Thoracic aorta (tissue), 2 donors: Measurements from ENCODE around the gene RCOR1. TPM values are rescaled to one million over a fixed set of nuclear protein-coding genes. Genes with fewer than 3 reads are reported as not detected.
"Not testable (repeated sequence)": the region's sequence is repeated elsewhere in the genome, so short reads cannot be mapped to it uniquely, and the experiment has no call there.

ENCODE experiments used
- ATAC-seq: fragments of 150-250 bp; one replicate; pipeline ENCODE4 v1.8.0; 2017; ENCODE audit warnings: low read depth; ENCODE audit not compliant: insufficient number of reproducible peaks, low FRiP score
- DNase-seq: peaks from one replicate; pipeline ENCODE4 v3.0.0-alpha.2; 2020; ENCODE audit warnings: low spot score
- H3K27ac ChIP-seq, 2 donors: fragments of 200-600 bp; sonication (generic); 1 replicate in 1 of 2; 2 replicates in 1 of 2; pipeline ENCODE4 v1.5.1; 2016; ENCODE audit warnings: mild to moderate bottlenecking in 2 of 2, moderate library complexity in 2 of 2
- H3K27me3 ChIP-seq: fragments of 200-600 bp; sonication (generic); replicated peaks from 2 replicates; pipeline ENCODE4 v1.6.0; 2016; ENCODE audit warnings: mild to moderate bottlenecking; ENCODE audit not compliant: insufficient read depth
- H3K36me3 ChIP-seq: fragments of 200-600 bp; sonication (generic); one replicate; pipeline ENCODE4 v1.5.1; 2016
- H3K4me1 ChIP-seq, 2 donors: fragments of 200-600 bp; sonication (generic); 1 replicate in 1 of 2; 2 replicates in 1 of 2; pipeline versions ENCODE4 v1.5.1 to v1.6.0; 2016; ENCODE audit warnings: low read depth in 2 of 2, mild to moderate bottlenecking in 1 of 2; ENCODE audit not compliant: control insufficient read depth in 1 of 2
- H3K4me3 ChIP-seq: fragments of 200-600 bp; sonication (generic); 2 replicates; pipeline ENCODE4 v1.5.1; 2016; ENCODE audit warnings: mild to moderate bottlenecking
- H3K9me3 ChIP-seq: fragments of 200-600 bp; sonication (generic); 2 replicates; pipeline ENCODE4 v1.5.1; 2016
- CTCF ChIP-seq: fragments of 200-600 bp; sonication (generic); IDR thresholded peaks from one replicate; pipeline ENCODE4 v1.5.1; 2019; ENCODE audit warnings: antibody characterized with exemption
- total RNA-seq, 2 donors: library from RNA; depleted of rRNA; stranded (reverse); fragments of >200 nt; gene quantifications; one replicate each; pipeline versions ENCODE4 v1.1.0 to v1.2.3, GENCODE V29; 2016

RCOR1 gene
- total RNA-seq, 2 donors from 2014 or later: 6.5 to 17.1 TPM

GRCh38 chr14:102606296-102606695 is 13.8 kb downstream of the RCOR1 start:
- no peak overlapping the region for H3K27ac ChIP-seq
- DNase-seq (no peak), ATAC-seq (no peak)
- no peaks in the 10 kb centered on the region for H3K9me3 ChIP-seq
- no peaks in the 10 kb centered on the region for H3K27me3 ChIP-seq
- H3K4me3 ChIP-seq: no peak overlapping the region
- no peak for TF ChIP-seq CTCF
- peaks cover 0 to 12% of the 10 kb centered on the region in 2 donors for H3K4me1 ChIP-seq
- no peaks in the 10 kb centered on the region for H3K36me3 ChIP-seq

GRCh38 chr14:102608064-102608446 is 15.6 kb downstream of the RCOR1 start:
- no peak overlapping the region for H3K4me3 ChIP-seq
- peaks cover 0 to 21% of the 10 kb centered on the region in 2 donors for H3K4me1 ChIP-seq
- no peaks in the 10 kb centered on the region for H3K9me3 ChIP-seq
- no peak for ATAC-seq
- H3K27ac ChIP-seq: no peak overlapping the region
- no peak for DNase-seq
- H3K27me3 ChIP-seq: no peaks in the 10 kb centered on the region
- no peaks in the 10 kb centered on the region for H3K36me3 ChIP-seq
- TF ChIP-seq CTCF: no peak

- H3K4me3 ChIP-seq: no peak overlapping the region
- peaks cover 0 to 21% of the 10 kb centered on the region in 2 donors for H3K4me1 ChIP-seq
- DNase-seq (no peak), ATAC-seq (no peak)
- TF ChIP-seq CTCF: no peak
- H3K27ac ChIP-seq: no peak overlapping the region
- no peaks in the 10 kb centered on the region for H3K9me3 ChIP-seq
- no peaks in the 10 kb centered on the region for H3K27me3 ChIP-seq
- H3K36me3 ChIP-seq: no peaks in the 10 kb centered on the region
These were observed 18.7 kb downstream of the RCOR1 start for GRCh38 chr14:102610968-102611811.

DNA sequence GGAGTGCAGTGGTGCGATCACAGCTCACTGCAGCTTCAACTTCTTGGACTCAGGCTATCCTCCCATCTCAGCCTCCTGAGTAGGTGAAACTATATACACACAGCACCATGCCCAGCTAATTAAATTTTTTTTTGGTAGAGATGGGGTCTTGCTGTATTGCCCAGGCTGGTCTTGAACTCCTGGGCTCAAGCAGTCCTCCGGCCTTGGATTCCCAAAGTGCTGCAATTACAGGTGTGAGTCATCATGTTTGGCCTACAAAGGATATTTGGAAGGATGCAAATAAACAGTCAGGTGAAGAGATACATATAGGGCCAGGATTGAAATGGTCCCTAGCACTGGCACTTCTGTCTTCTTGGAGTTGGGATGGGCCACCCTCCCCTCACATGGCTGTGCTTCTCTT is 23.9 kb downstream of the RCOR1 start:
- DNase-seq: no peak

DNA sequence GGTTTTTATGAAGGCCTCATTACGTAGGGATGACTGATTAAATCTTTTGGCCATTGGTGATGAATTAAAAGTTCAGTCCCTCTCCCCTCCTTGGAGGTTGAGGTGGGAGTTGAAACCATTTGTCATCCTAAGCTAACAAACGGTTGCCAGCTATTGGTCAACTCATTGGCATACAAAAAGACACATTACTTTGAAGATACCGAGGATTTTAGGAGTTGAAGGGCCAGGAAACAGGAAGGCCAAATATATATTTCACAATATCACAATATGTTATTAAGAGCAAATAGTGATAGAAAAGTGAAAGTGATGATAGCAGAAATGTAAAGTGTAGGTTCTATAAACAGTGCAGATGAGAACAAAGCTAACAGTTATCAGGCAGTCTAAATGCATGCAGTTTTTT is 24.4 kb downstream of the RCOR1 start:
- no peaks in the 10 kb centered on the region for H3K9me3 ChIP-seq
- H3K4me1 ChIP-seq: peaks cover 0 to 3% of the 10 kb centered on the region in 2 donors
- DNase-seq (no peak), ATAC-seq (no peak)
- H3K27me3 ChIP-seq: no peaks in the 10 kb centered on the region
- TF ChIP-seq CTCF: no peak
- H3K27ac ChIP-seq: no peak overlapping the region
- no peak overlapping the region for H3K4me3 ChIP-seq
- H3K36me3 ChIP-seq: no peaks in the 10 kb centered on the region

More for the DNA sequence above, 23.9 kb downstream of the RCOR1 start:
- no peaks in the 10 kb centered on the region for H3K36me3 ChIP-seq
- no peaks in the 10 kb centered on the region for H3K9me3 ChIP-seq
- no peak for ATAC-seq
- no peak overlapping the region for H3K27ac ChIP-seq
- no peaks in the 10 kb centered on the region for H3K27me3 ChIP-seq
- no peak for TF ChIP-seq CTCF
- no peak overlapping the region for H3K4me3 ChIP-seq
- H3K4me1 ChIP-seq: peaks cover 0 to 8% of the 10 kb centered on the region in 2 donors

DNA sequence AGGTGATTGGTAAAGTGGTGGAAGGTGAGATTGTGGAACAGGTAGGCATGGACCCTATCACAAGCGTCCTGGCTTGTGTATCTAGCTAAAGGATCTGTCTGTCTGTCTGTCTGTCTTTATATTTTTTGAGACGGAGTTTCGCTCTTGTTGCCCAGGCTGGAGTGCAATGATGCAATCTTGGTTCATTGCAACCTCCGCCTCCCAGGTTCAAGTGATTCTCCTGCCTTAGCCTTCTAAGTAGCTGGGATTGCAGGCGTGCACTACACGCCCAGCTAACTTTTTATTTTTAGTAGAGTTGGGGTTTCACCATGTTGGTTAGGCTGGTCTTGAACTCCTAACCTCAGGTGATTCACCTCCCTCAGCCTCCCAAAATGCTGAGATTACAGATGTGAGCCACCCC is 26.6 kb downstream of the RCOR1 start:
- DNase-seq, H3K4me3 ChIP-seq, ATAC-seq, H3K27me3 ChIP-seq, H3K4me1 ChIP-seq, H3K27ac ChIP-seq, H3K36me3 ChIP-seq, H3K9me3 ChIP-seq: not testable (repeated sequence)
